ENCODE data around the gene ALKBH2.
A peak's percentile ranks its signal among the peaks of the same experiment; 100 is the strongest.

Gene ALKBH2

GRCh38 chr12:109093022-109093918, at the start of gene ALKBH2:
ALKBH2 (minus strand) TSS chr12:109093472; CDS start chr12:109092786, 686 bp downstream.
- DNase-seq, result peak; percentile 90

DNA sequence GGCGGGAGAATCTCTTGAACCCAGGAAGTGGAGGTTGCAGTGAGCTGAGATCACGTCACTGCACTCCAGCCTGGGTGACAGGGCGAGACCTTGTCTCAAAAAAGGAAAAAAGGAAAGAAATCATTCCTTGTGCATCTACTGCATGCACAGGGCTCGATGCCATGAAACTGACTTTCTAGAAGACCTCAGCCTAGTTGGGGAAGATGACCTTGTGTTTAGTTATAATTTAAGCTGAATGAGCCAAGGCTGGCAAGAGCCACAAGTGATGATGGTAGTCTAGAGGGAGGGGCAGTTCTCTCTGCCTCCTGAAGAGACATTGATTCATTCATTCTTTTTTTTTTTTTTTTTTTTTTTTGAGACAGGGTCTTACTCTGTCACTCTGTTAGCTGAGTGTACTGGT, 47.3 kb upstream of the ALKBH2 start:
- no peak for DNase-seq

DNA sequence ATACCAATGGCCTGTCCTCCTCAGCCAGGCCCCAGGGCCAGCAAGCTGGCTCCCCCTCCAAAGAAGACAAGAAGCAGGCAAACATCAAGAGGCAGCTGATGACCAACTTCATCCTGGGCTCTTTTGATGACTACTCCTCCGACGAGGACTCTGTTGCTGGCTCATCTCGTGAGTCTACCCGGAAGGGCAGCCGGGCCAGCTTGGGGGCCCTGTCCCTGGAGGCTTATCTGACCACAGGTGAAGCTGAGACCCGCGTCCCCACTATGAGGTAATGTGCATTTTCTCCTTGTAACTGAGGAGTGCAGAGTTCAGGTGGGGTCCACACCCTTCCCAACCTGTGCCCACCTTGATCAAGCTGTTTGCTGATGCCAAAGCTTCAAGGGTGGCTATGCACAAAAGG, 46.5 kb upstream of the ALKBH2 start:
- DNase-seq, result no peak

GRCh38 chr12:109139360-109139759, 46.1 kb upstream of the ALKBH2 start:
- DNase-seq, result no peak

DNA sequence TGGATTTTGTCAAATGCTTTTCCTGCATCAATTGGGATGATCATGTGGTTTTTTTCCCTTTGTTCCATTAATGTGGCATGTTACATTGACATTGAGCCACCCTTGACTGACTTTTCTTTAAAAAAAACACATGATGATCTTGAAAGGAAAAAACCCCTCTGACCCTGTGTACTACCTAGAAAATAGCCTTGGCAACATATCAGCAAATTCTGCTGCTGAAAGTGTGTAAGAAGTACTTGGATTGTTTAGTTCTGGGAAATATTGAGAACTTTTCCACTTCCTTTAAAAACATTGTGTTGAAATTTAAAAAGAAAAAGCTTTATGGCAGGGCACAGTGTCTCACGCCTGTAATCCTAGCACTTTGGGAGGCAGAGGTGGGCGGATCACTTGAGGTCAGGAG, 43.8 kb upstream of the ALKBH2 start:
- no peak for DNase-seq

DNA sequence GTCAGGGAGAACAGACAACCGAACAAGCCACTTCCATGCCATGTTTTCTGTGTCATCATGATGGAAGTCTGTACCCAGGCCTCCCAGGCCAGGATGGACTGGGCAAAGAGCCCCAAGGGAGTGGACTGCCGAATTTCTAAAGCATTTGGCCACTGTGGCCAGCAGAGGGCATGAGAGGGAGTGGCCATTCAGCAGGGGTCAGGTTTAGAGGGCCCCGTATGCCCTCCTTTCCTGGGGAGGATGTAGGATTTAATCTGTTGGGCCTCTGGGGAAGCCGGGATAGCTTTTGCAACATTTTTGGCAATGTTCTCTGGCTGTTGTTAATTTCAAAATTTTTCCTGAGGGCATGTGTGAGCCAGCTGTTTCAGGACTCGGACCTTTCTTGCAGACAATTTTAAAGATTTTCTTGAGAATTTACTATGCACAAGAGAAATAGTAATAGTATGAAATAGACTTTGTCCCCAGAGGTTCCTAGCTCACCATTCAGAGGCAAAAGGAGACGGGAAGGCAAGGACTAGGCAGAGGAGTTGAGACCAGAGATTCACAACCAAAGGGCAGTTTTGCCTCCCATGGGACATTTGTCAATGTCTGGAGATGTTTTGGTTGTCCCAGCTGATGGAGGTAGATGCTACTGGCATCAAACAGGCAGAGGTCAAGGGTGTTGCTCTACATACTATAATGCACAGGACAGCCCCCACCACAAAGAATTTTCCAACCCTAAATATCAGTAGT, 41.1 kb upstream of the ALKBH2 start:
- no peak for DNase-seq

DNA sequence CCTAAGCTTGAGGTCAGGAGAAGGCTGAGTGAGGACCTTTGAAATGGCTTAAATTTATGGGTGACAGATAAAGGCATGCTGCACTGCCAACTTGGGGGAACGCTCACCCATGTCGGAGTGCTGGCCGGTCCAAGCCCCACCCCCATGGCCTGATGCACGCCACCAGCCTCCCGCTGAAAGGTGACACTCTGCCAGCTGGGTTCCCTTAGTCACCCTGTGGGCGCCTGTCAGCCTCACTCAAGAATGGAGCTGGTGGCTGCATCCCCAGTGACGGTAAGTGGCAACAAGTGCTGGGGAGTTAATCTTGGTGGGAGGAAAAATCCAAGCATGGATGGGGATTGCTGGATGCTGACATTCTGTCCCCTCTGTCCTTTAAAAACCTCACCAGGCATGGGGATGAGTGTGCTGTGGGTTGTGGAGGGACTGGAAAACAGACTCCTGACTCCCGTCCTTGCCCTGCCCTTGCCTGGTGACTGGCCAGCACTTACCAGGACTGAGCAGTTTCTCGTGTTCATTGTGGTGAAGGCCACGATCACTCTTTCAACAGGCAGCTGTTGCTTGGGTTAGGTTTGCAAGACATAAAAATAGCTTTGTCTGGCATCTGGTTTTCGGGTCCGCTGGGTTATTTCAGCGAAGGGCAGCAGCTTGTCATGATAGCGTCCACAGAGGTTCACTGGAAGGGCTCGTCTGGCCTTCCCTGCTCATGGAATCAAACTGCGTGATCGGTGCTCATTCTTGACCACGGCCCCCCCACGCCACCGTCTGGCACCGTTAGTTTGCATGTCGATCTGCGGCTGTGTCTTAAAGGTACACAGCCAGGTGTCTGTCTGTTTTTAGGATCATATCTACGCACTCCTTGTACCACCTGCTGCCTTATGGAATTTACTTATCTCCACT, 38.1 kb upstream of the ALKBH2 start:
- DNase-seq, result peak; percentile 2

DNA sequence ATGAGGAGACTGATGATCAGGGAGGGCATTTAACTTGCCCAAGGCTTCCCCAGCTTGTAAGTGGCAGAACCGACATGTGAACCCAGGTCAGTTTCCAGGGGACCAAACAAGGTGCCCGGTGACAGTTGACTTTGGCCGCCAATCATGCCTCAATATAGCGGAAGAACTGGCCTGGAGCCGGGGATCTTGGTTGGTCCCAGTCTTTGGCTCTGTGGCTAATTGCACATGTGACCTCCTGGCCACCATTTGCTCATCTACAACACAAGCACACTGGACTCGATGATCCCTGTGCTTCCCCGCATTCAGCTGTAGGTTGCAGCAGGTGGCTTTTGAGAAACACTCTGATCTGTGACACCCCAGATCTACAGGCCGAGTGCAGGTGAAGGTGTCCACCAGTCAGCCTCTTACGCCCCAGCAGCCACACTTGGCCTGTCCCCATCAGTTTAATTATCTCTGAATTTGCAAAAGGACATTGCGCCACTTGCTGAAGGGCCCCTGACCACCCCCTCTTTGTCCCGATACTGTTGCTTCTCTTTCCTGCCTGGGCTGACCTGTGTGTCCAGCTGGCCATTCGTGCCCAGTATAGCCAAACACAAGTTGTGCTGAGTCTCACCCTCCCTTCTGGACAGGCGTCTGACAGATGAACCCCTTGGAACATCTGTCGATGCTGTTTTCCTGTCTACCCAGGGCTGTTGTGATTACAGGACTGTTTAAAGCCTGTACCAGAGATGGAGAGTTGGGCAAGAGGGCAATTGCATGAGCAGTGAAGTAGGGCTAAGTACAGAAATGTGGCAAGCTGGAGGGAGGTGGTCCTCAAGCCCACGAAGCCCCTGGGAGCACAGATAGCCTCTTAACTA, 37.3 kb upstream of the ALKBH2 start:
- no peak for DNase-seq

- no peak for DNase-seq
Measured at GRCh38 chr12:109127533-109128242, 34.4 kb upstream of the ALKBH2 start.

DNA sequence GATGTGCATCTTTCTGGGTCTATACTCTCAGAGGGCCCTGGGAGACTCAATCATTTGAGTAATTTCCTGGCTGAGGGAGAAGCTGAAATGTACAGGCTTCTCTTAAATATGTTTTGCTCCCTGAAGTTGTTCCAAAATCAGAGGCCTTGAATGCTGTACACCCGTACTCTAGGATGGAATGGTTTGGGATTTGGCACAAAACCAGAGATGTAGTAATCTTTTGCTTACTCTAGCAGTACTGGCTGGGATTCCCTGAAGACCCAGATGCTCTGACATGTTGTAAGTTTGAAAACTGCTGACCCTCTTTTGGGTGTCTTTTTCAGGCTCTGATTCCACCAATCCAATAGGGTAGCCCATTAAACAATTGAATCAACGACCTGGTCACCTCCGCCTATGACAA, 33.5 kb upstream of the ALKBH2 start:
- no peak for DNase-seq

DNA sequence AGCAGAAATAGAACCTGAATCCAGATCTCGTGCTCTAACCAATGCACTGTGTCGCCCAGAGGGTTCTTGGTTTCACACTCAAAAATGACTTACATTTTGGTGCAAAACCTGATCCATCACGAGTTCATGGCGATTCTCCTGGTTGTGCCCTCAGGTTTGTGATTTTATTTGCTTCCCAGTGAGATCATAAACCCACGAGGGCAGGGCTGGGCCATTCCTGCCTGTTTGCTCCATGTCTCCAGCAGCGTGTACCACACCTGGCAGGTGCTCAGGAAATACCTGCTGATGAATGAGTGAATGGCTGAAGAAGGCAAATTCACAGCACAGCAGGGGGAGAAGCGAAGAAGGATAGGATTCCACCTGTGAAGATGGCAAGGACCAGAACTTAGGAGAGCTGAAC, 32.5 kb upstream of the ALKBH2 start:
- DNase-seq, result no peak

GRCh38 chr12:109124878-109125648, 31.8 kb upstream of the ALKBH2 start:
- no peak for DNase-seq

GRCh38 chr12:109121346-109121880, 28.1 kb upstream of the ALKBH2 start:
- no peak for DNase-seq

DNA sequence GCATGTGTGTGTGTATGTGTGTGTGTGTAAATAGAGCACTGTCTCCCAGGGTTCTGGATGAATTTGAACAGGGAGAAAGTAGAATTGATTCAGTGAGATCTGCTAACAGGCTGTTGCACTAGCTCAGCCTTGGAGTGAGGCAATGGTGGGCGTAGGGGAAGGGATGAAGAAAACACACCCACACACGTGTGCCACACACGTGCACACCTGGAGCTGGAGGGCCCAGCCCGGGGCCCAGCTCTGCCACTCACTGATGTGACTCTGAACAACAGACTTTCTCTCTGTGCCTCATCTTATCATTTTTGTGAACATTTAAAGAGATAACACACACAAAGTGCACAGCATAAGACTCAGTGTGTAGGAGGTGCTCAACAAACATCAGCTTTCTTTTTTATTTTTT, 27.3 kb upstream of the ALKBH2 start:
- DNase-seq, result no peak

GRCh38 chr12:109120095-109120494, 26.8 kb upstream of the ALKBH2 start:
- DNase-seq, result no peak

- no peak for DNase-seq
Measured at GRCh38 chr12:109116611-109116949, 23.3 kb upstream of the ALKBH2 start.

DNA sequence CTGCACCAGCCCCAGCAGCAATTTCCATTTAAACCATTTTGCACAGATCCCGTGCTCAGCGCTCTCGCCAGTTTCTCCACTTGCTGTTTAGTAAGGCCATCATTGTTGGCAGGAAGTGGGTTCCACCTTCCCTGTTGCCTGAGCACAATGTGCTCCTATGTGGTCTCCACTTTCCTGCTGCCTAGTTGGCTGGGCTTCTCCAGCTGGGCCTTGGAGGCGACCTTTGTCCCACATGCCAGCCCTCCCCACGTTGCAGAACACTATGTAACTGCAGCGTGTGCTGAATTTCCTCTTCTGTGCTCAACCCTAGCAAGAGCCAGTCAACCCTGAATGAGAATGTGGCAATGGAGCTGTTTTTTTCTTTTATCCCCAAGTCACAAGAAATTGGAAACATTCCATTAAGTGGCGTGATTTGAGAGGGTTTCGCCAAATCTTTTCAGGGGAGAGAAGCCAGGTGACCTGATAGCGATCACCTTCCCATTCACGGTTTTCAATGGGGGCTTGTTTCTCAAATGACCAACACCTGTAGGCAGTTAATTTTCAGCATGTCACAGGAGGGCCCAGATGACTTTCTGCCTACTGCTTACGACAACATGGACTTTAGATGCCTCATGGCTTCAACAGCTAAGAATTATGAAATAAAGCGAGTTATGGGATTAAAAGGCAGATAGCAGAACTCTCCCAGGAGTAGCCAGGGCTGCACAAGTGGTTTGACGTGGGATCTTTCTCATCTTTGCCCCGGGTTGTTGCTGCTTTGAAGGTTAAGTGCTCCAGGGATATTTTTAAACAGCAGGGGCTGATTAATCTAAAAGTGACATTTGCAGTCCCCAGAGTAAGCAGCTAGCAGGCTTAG, 22.7 kb upstream of the ALKBH2 start, which contains the start of gene ACACB:
TSS of gene ACACB (plus strand) at position 830 of the 853 bp plus-strand sequence. CDS start 22,819 bp downstream, outside the sequence.
- DNase-seq, result no peak

DNA sequence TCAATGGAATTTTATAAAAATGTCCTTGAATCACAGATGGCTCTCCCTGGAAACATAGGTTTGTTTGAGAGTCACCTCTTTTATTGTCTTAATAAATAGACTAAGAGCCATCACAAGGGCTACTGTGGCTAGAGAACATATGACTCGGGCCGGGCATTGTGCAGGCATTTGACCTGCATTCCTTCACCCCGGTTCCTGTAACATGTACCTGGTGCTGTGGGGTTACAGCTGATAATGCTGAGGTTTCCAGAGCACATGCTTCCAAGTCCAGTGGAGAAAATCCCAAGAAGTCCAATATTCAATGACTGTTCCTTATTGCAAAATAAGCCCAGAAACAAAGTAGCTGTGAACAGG, 22.1 kb upstream of the ALKBH2 start:
- DNase-seq, result no peak

- no peak for DNase-seq
Measured at GRCh38 chr12:109114644-109115043, 21.4 kb upstream of the ALKBH2 start.

All from NCI-H1436 (cell line).